Endothelial cell of umbilical vein (primary cell): ENCODE results near the gene TMEM38A. TPM values are rescaled to one million over a fixed set of nuclear protein-coding genes. Genes with fewer than 3 reads are reported as not detected.

Experiments
- BruUV-seq: library from RNA; stranded (reverse); fragments of 400-500 nt; replicated peaks from 2 replicates; lab custom pipeline; 2021; lab: Mats Ljungman, UMichigan
- CTCF ChIA-PET: fragments of 300-600, 350-600 bp; sonication (Branson Sonifier 250); formaldehyde crosslinking; loops from one replicate; lab custom pipeline; 2021; ENCODE audit warnings: antibody characterized with exemption, inconsistent platforms; lab: Charles Lee
- POLR2A ChIA-PET: fragments of 300-600, 350-600 bp; sonication (Branson Sonifier 250); formaldehyde crosslinking; loops from one replicate; lab custom pipeline; 2021; ENCODE audit warnings: antibody characterized with exemption, inconsistent platforms; lab: Charles Lee
- DNase-seq: peaks from one replicate; pipeline ENCODE4 v3.0.0-alpha.2; 2011; ENCODE audit warnings: low read depth, low spot score
- FAIRE-seq: peaks from 2 replicates; lab custom pipeline; 2011; peaks lifted over from hg19 to GRCh38; lab: Jason Lieb, UNC
- H2AFZ ChIP-seq: 2 replicates; pipeline ENCODE4 v1.6.0; 2012; ENCODE audit warnings: low read depth, low read length, control low read depth, inconsistent platforms
- H3K27ac ChIP-seq: 2 replicates; pipeline ENCODE4 v1.5.1; 2011; ENCODE audit warnings: low read depth, mild to moderate bottlenecking, control low read depth, low read length, moderate library complexity; ENCODE audit not compliant: insufficient read depth
- H3K27me3 ChIP-seq, 2 experiments: 2 replicates each; pipeline versions ENCODE4 v1.6.0 to v1.6.1; 2011; ENCODE audit warnings: low read length in 2 of 2, mixed read lengths in 1 of 2; ENCODE audit not compliant: control insufficient read depth in 2 of 2, insufficient read depth in 2 of 2
- H3K36me3 ChIP-seq, 2 experiments: 2 replicates in 1 of 2; 3 replicates in 1 of 2; pipeline ENCODE4 v1.5.1; 2011; ENCODE audit warnings: low read length in 2 of 2, mild to moderate bottlenecking in 1 of 2, moderate library complexity in 1 of 2; ENCODE audit not compliant: control insufficient read depth in 2 of 2, insufficient read depth in 2 of 2; ENCODE audit errors: extremely low read depth in 1 of 2
- H3K4me1 ChIP-seq: 3 replicates; pipeline ENCODE4 v1.5.1; 2011; ENCODE audit warnings: mild to moderate bottlenecking, low read length; ENCODE audit not compliant: control insufficient read depth, insufficient read depth; ENCODE audit errors: extremely low read depth
- H3K4me2 ChIP-seq: 2 replicates; pipeline ENCODE4 v1.6.1; 2011; ENCODE audit warnings: low read length, control low read depth, mixed read lengths; ENCODE audit not compliant: insufficient read depth
- H3K4me3 ChIP-seq, 3 experiments: fragments of 200-600 bp in 1 of 3; sonication (generic), shearing (Covaris generic) in 1 of 3; replicated peaks in 1 of 3; 2 replicates each; pipeline ENCODE4 v1.5.1; 2011 to 2016; ENCODE audit warnings: control low read depth in 3 of 3, low read length in 3 of 3, mild to moderate bottlenecking in 2 of 3, inconsistent platforms in 1 of 3, low read depth in 1 of 3, moderate library complexity in 1 of 3; ENCODE audit not compliant: insufficient read depth in 1 of 3
- H3K79me2 ChIP-seq: 2 replicates; pipeline ENCODE4 v1.6.0; 2012; ENCODE audit warnings: low read length, inconsistent platforms; ENCODE audit not compliant: control insufficient read depth, insufficient read depth
- H3K9ac ChIP-seq: replicated peaks from 2 replicates; pipeline ENCODE3; 2011; ENCODE audit warnings: low read length, control low read depth; ENCODE audit not compliant: insufficient read depth; ENCODE audit errors: extremely low read depth
- H3K9me1 ChIP-seq: replicated peaks from 3 replicates; pipeline ENCODE4 v1.6.0; 2011; ENCODE audit warnings: mild to moderate bottlenecking, low read length; ENCODE audit not compliant: control insufficient read depth, insufficient read depth; ENCODE audit errors: extremely low read depth
- H3K9me3 ChIP-seq: replicated peaks from 2 replicates; pipeline ENCODE4 v1.5.1; 2012; ENCODE audit warnings: low read length, inconsistent platforms; ENCODE audit not compliant: control insufficient read depth, insufficient read depth
- H4K20me1 ChIP-seq: replicated peaks from 2 replicates; pipeline ENCODE3; 2011; ENCODE audit warnings: mild to moderate bottlenecking, low read length; ENCODE audit not compliant: control insufficient read depth, insufficient read depth; ENCODE audit errors: extremely low read depth
- CTCF ChIP-seq, 2 donors: IDR thresholded peaks; 1 replicate in 1 of 2; 2 replicates in 1 of 2; pipeline ENCODE4 v1.5.1; 2011; ENCODE audit warnings: low read length in 2 of 2, mild to moderate bottlenecking in 2 of 2, moderate library complexity in 2 of 2, control low read depth in 1 of 2, inconsistent platforms in 1 of 2, low read depth in 1 of 2; ENCODE audit not compliant: insufficient read depth in 1 of 2; ENCODE audit errors: extremely low read depth in 1 of 2
- EZH2 ChIP-seq: IDR thresholded peaks from 2 replicates; pipeline ENCODE4 v1.6.1; 2012; ENCODE audit warnings: borderline replicate concordance, low read depth, mild to moderate bottlenecking, moderate library complexity, low read length, inconsistent platforms; ENCODE audit not compliant: severe bottlenecking
- FOS ChIP-seq: IDR thresholded peaks from 2 replicates; pipeline ENCODE4 v1.6.1; 2011; ENCODE audit warnings: mild to moderate bottlenecking, low read length, moderate library complexity, borderline replicate concordance; ENCODE audit not compliant: insufficient read depth
- GATA2 ChIP-seq: IDR thresholded peaks from 2 replicates; pipeline ENCODE4 v1.7.0; 2011; ENCODE audit warnings: low read depth, mild to moderate bottlenecking, moderate library complexity, mixed read lengths, low read length; ENCODE audit not compliant: insufficient read length, insufficient read depth
- JUN ChIP-seq: IDR thresholded peaks from 2 replicates; pipeline ENCODE4 v1.6.1; 2011; ENCODE audit warnings: borderline replicate concordance, low read depth; ENCODE audit not compliant: insufficient read length, insufficient read depth
- MYC ChIP-seq: IDR thresholded peaks from one replicate; pipeline ENCODE4 v1.6.1; 2011; ENCODE audit warnings: mild to moderate bottlenecking, low read depth, low read length
- POLR2A ChIP-seq: IDR thresholded peaks from 2 replicates; pipeline ENCODE4 v1.6.1; 2012; ENCODE audit warnings: low read depth, mild to moderate bottlenecking, control low read depth, low read length
- POLR2AphosphoS5 ChIP-seq: IDR thresholded peaks from 2 replicates; pipeline ENCODE4 v1.6.1; 2012; ENCODE audit warnings: low read depth, mild to moderate bottlenecking, control low read depth, low read length, moderate library complexity; ENCODE audit not compliant: insufficient read depth
- dilution Hi-C: fragments of 300-500 bp; cut with MboI; formaldehyde crosslinking; loops from one replicate; pipeline ENCODE4 v1.15.0; 2019; ENCODE audit warnings: low sequenced_read_pairs; ENCODE audit not compliant: extremely low pct_ligation_motif_present
- intact Hi-C: fragments of 100-400 bp; cut with micrococcal nuclease; formaldehyde crosslinking; loops from one replicate; pipeline ENCODE4 v1.10.0; 2022
- polyA plus RNA-seq, 4 experiments: library from polyadenylated mRNA; depleted of rRNA in 3 of 4; stranded (reverse) in 3 of 4; unstranded in 1 of 4; fragments of >200 nt; gene quantifications; 2 replicates each; pipeline versions ENCODE4 v1.2.1 to v1.2.3, GENCODE V29; 2011 to 2012; ENCODE audit warnings: missing spikeins in 1 of 4
- total RNA-seq: library from RNA; stranded (reverse); gene quantifications from 2 replicates; pipeline ENCODE4 v1.2.3, GENCODE V29; 2021
- TF ChIP-seq, protein P1 (sequence below): IDR thresholded peaks from 2 replicates; pipeline ENCODE4 v1.6.1; 2011; ENCODE audit not compliant: insufficient read depth, insufficient read length

TMEM38A gene
- total and polyA plus RNA-seq, 2 donors (not counting 3 experiments of a cell fraction or from before 2014, with no cell fraction given): 1.6 TPM

DNA sequence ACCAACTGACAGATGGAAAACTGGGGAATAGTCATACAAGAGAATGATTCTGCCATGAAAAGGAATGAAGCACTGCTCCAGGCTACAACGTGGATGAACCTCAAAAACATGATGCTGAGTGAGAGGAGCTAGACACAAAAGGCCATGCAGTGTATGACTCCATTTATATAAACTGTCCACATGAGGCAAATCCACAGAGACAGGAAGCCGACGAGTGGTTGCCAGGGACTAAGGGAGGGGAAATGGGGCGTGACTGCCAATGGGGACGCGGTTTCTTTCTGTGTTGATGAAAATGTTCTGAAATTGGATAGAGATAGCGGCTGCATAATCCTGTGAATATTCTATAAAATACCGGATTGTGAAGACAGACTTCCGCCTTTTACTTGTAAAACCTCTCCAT, 11.2 kb upstream of the TMEM38A start:
- peak; percentile 74 for FAIRE-seq
- Histone ChIP-seq H3K27me3 (no peaks in the 10 kb centered on the region), H3K27ac (no peak overlapping the region), H3K79me2 (peaks cover 6% of the 10 kb centered on the region), H3K36me3 (peaks cover 24 to 27% of the 10 kb centered on the region in 2 experiments), H3K9me1 (no peaks in the 10 kb centered on the region), H3K4me2 (no peak overlapping the region), H3K4me1 (no peaks in the 10 kb centered on the region), H2AFZ (no peak overlapping the region), H3K9me3 (no peaks in the 10 kb centered on the region), H3K4me3 (no peak overlapping the region), H3K9ac (no peak overlapping the region), H4K20me1 (no peaks in the 10 kb centered on the region)
- dilution Hi-C loops (no loop called here), intact Hi-C loops (no loop called here)
- no TSS peak for BruUV-seq
- TF ChIP-seq FOS (no peak), EZH2 (no peak), POLR2AphosphoS5 (no peak), MYC (no peak), POLR2A (no peak), CTCF (IDR thresholded peaks at IDR 0.05; ENCODE audit: extremely low read depth in 1 of 2, insufficient read depth in 1 of 2, low read depth in 1 of 2, low read length in 2 of 2) (no peak), GATA2 (no peak), JUN (no peak)
- TF ChIP-seq, protein P1, sequence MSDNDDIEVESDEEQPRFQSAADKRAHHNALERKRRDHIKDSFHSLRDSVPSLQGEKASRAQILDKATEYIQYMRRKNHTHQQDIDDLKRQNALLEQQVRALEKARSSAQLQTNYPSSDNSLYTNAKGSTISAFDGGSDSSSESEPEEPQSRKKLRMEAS: no peak
- peak; percentile 55 for DNase-seq
- CTCF ChIA-PET: interaction anchor here (1.1 kb wide), 1 partner anchor 12 kb away, joined by 4 read pairs; the partner anchor contains the start of gene TMEM38A
- POLR2A ChIA-PET: no interaction called here
